ENCODE data around the gene SLC51A. TPM values are rescaled to one million over a fixed set of nuclear protein-coding genes. Genes with fewer than 3 reads are reported as not detected.

Gene SLC51A
- total RNA-seq, 4 donors from 2014 or later: 0.48 TPM; not detected in 3

DNA sequence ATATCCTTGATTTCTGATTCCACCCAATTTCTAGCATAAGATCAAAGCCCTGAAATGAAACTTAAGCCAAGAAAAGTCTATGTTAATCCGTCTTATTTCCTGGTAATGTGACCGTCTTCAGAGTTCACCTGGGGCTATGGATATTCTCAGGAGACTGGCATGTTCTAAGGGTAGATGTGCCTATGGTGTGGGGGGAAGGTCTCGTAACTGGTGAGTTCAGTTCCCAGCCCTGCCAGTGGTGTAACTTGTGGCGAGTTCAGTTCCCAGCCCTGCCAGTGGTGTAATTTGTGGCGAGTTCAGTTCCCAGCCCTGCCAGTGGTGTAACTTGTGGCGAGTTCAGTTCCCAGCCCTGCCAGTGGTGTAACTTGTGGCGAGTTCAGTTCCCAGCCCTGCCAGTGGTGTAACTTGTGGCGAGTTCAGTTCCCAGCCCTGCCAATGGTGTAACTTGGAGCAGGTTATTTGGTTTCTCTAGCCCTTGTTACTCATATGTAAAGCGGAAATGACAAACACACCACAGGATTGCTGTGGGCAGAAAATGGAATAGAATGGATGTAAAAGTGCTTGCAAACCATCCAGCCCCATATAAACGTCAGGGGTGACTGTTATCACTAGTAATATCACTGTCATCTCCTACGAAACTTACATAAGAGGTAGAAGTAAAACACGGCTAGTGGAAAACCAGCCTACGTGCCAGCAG is 30.4 kb downstream of the SLC51A start:
- H3K4me1 ChIP-seq: no peaks in the 10 kb centered on the region
- no peak for DNase-seq
- no peak overlapping the region for H3K27ac ChIP-seq
- no peaks in the 10 kb centered on the region for H3K27me3 ChIP-seq
- intact Hi-C loops (cut with DNase I; ENCODE audit: low total_unique reads): no loop called here
- H3K4me3 ChIP-seq: no peak overlapping the region
- TF ChIP-seq CTCF (IDR thresholded peaks at IDR 0.05) (no peak), POLR2A (IDR thresholded peaks at IDR 0.05) (no peak)
- H3K36me3 ChIP-seq: no peaks in the 10 kb centered on the region
- no peaks in the 10 kb centered on the region for H3K9me3 ChIP-seq

GRCh38 chr3:196251918-196252317 is 35.6 kb downstream of the SLC51A start:
- Histone ChIP-seq H3K4me3 (no peak overlapping the region), H3K27me3 (no peaks in the 10 kb centered on the region), H3K27ac (no peak overlapping the region), H3K4me1 (no peaks in the 10 kb centered on the region), H3K36me3 (no peaks in the 10 kb centered on the region), H3K9me3 (no peaks in the 10 kb centered on the region)
- intact Hi-C loops (cut with DNase I; ENCODE audit: low total_unique reads): no loop called here
- DNase-seq: no peak
- TF ChIP-seq CTCF (IDR thresholded peaks at IDR 0.05): no peak

- Histone ChIP-seq H3K9me3 (no peaks in the 10 kb centered on the region), H3K4me3 (no peak overlapping the region)
These were observed 38.3 kb downstream of the SLC51A start for GRCh38 chr3:196254376-196255283.

DNA sequence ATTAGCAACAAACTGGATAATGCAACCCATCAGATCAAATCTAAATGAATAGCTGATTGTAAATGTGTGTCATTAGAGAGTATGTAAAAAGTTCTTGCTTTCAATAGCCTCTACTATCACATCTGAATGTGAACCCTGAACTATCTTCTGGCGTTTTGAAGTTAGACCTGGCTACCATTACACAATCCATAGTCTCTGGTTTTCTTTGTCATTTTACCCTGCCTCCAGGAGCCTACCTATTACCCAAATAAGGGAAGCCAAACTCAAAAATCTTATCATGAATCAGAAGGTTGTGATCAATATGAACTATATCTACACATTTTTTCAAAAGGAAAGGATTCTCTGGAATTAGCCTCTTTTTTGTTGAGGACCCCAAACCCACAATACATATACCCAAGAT is 39.4 kb downstream of the SLC51A start:
- no peaks in the 10 kb centered on the region for H3K4me1 ChIP-seq
- H3K9me3 ChIP-seq: no peaks in the 10 kb centered on the region
- H3K27me3 ChIP-seq: no peaks in the 10 kb centered on the region
- TF ChIP-seq CTCF (IDR thresholded peaks at IDR 0.05): no peak
- TF ChIP-seq POLR2A (IDR thresholded peaks at IDR 0.05): no peak
- H3K4me3 ChIP-seq: no peak overlapping the region
- intact Hi-C loops (cut with DNase I; ENCODE audit: low total_unique reads): no loop called here
- H3K36me3 ChIP-seq: no peaks in the 10 kb centered on the region
- no peak for DNase-seq
- no peak overlapping the region for H3K27ac ChIP-seq

More at GRCh38 chr3:196254376-196255283, 38.3 kb downstream of the SLC51A start:
- intact Hi-C loops (cut with DNase I; ENCODE audit: low total_unique reads): no loop called here
- no peak for DNase-seq
- Histone ChIP-seq H3K27me3 (no peaks in the 10 kb centered on the region), H3K36me3 (no peaks in the 10 kb centered on the region), H3K27ac (no peak overlapping the region), H3K4me1 (no peaks in the 10 kb centered on the region)
- no peak for TF ChIP-seq POLR2A (IDR thresholded peaks at IDR 0.05)
- no peak for TF ChIP-seq CTCF (IDR thresholded peaks at IDR 0.05)

- H3K36me3 ChIP-seq: no peaks in the 10 kb centered on the region
- H3K27ac ChIP-seq: no peak overlapping the region
- no peaks in the 10 kb centered on the region for H3K27me3 ChIP-seq
- no peak overlapping the region for H3K4me3 ChIP-seq
- no peaks in the 10 kb centered on the region for H3K4me1 ChIP-seq
- H3K9me3 ChIP-seq: no peaks in the 10 kb centered on the region
- TF ChIP-seq CTCF (IDR thresholded peaks at IDR 0.05) (no peak), POLR2A (IDR thresholded peaks at IDR 0.05) (no peak)
- intact Hi-C loops (cut with DNase I; ENCODE audit: low total_unique reads): no loop called here
- no peak for DNase-seq
These were observed 44.5 kb downstream of the SLC51A start for GRCh38 chr3:196260784-196261183.

All from uterus (tissue), 4 donors.